Measurements from ENCODE around the gene TCF4. TPM values are rescaled to one million over a fixed set of nuclear protein-coding genes. Genes with fewer than 3 reads are reported as not detected.

Gene TCF4
- polyA plus RNA-seq, 1 of the 3 experiments (the other 2 are of a cell fraction): 39.1 TPM

- Histone ChIP-seq H3K27me3 (ENCODE audit: insufficient read depth) (no peaks in the 10 kb centered on the region), H3K9ac (no peak overlapping the region), H3K9me2 (no peaks in the 10 kb centered on the region), H3K4me1 (ENCODE audit: control insufficient read depth in 1 of 2, insufficient read depth in 2 of 2, low read depth in 1 of 2, low read length in 1 of 2) (peaks cover 0 to 6% of the 10 kb centered on the region in 2 experiments; a peak in 2 of 4 replicates), H3K27ac (ENCODE audit: low read depth in 2 of 2, low read length in 1 of 2) (peak overlapping the region in 1 of 2 experiments; percentile 43; a peak in 1 of 4 replicates), H3K79me2 (ENCODE audit: insufficient read depth) (peaks cover 8% of the 10 kb centered on the region; the same call in 1 of the 2 replicates), H3K4me3 (ENCODE audit: low read depth in 2 of 2, low read length in 1 of 2) (no peak overlapping the region), H3K9me3 (no peaks in the 10 kb centered on the region), H3K36me3 (replicated peaks in 1 of 2; ENCODE audit: control insufficient read depth in 1 of 2, insufficient read depth in 2 of 2, low read length in 1 of 2) (peaks cover 78 to 88% of the 10 kb centered on the region in 2 experiments), H3F3A (replicated peaks; ENCODE audit: insufficient read depth) (peaks cover 9% of the 10 kb centered on the region), H2AFZ (ENCODE audit: low read depth) (no peak overlapping the region), H4K20me1 (ENCODE audit: insufficient read depth) (no peaks in the 10 kb centered on the region), H3K4me2 (no peak overlapping the region)
- no peak for DNase-seq
- CTCF ChIA-PET: interaction anchor here (0.9 to 1.6 kb wide), 2 partner anchors 87 to 551 kb away, joined by 4 to 5 read pairs; no protein-coding TSS in a partner anchor
- no peak for TF ChIP-seq MXI1 (IDR thresholded peaks at IDR 0.05; ENCODE audit: low read depth, low read length)
- TF ChIP-seq PBX3 (IDR thresholded peaks at IDR 0.05): no peak
- TF ChIP-seq REST (IDR thresholded peaks at IDR 0.05; ENCODE audit: low read depth, low read length): no peak
- no peak for TF ChIP-seq TCF12 (IDR thresholded peaks at IDR 0.05)
- no peak for TF ChIP-seq EP300 (IDR thresholded peaks at IDR 0.05; ENCODE audit: borderline replicate concordance in 1 of 2, low read depth in 1 of 2, low read length in 1 of 2)
- TF ChIP-seq GATA2 (CRISPR knock-in tag; IDR thresholded peaks at IDR 0.05): no peak
- no peak for TF ChIP-seq SMC3 (IDR thresholded peaks at IDR 0.05; ENCODE audit: low read depth, low read length)
- TF ChIP-seq MEF2A (IDR thresholded peaks at IDR 0.05; ENCODE audit: borderline replicate concordance, low read depth): no peak
- TF ChIP-seq CTCF (IDR thresholded peaks at IDR 0.05): no peak
- no peak for TF ChIP-seq FOXM1 (IDR thresholded peaks at IDR 0.05; ENCODE audit: low read depth)
- no peak for TF ChIP-seq EZH2phosphoT487 (IDR thresholded peaks at IDR 0.05; ENCODE audit: borderline replicate concordance, low read depth)
- TF ChIP-seq MAX (IDR thresholded peaks at IDR 0.05; ENCODE audit: low read depth): no peak
- TF ChIP-seq ZBTB33 (IDR thresholded peaks at IDR 0.05; ENCODE audit: borderline replicate concordance, low read depth): no peak
- no peak for TF ChIP-seq NFIC (IDR thresholded peaks at IDR 0.05; ENCODE audit: borderline replicate concordance)
- TF ChIP-seq CHD2 (IDR thresholded peaks at IDR 0.05; ENCODE audit: low read length, partially characterized antibody): no peak
- no peak for TF ChIP-seq ELF1 (IDR thresholded peaks at IDR 0.05)
- TF ChIP-seq GABPA (IDR thresholded peaks at IDR 0.05; ENCODE audit: low read depth): no peak
- TF ChIP-seq POLR2AphosphoS5 (IDR thresholded peaks at IDR 0.05; ENCODE audit: low read depth, low read length): no peak
- no peak for TF ChIP-seq JUND (IDR thresholded peaks at IDR 0.05)
- no peak for TF ChIP-seq TEAD4 (IDR thresholded peaks at IDR 0.05; ENCODE audit: borderline replicate concordance, insufficient read depth)
- 96% methylated on average over 10 of the region's 15 CpGs for WGBS (ENCODE audit: low lambda C conversion rate)
- POLR2A ChIA-PET: no interaction called here
Measured at GRCh38 chr18:55228707-55229106, 359.3 kb downstream of the TCF4 start.
